Measurements from ENCODE around the gene PHYH.

The PHYH gene

GRCh38 chr10:13231190-13231589 is 68.7 kb downstream of the PHYH start:
- no peak for DNase-seq (ENCODE audit: low read depth in 1 of 2, low spot score in 1 of 2)

Data from activated T-helper 1 cell treated with anti-CD3 and anti-CD28 coated beads, Interleukin-2, amount 50 U/mL, for 16 hours (primary cell).